GM10847 (cell line): Measurements from ENCODE around the gene ZNF722.

Source experiments
- POLR2A ChIP-seq: IDR thresholded peaks from 2 replicates; pipeline ENCODE4 v1.6.1; 2011; ENCODE audit not compliant: insufficient read length; ENCODE audit errors: extremely low read depth

Gene ZNF722

DNA sequence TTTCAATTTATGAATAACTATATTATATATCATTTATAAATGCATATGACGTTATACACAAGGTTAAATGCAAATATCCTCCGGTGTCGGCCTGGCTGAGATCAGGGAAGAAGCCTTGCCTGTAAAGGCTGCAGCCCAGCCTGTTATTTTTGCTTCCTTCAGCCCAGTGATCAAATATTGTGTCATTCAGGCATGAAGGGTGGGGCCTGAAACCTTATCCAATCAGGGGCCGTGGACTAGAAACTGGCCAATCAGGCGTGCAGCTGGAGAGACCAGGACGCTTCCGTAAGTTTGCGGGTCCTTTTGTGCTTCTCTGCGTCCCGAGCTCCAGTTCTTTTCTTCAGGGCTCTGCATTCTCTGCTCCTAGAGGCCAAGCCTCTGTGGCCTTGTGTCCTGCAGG lies at the start of gene ZNF722:
ZNF722 (plus strand) TSS at position 301 of the 400 bp plus-strand sequence. CDS start 113 bp downstream, outside the sequence.
- TF ChIP-seq POLR2A: no peak

DNA sequence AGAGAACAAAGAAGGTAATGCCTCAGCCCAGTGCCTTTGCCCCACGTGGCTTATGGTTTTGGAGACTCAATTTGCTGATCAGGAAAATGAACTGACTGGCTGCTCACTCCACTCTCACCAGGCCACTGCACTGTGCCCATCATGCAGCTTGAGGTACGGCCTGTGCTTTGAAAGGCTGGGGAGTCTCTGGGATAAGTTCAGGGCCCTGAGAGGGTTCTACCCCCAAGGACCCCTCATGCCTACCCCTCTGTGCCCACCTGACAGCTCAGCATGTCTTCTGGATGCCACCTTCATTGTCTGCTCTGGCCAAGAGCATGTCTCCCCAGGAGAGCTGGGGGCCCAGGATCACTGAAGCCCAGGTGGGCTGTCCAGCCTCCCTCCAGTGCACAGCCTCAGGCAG lies 45.5 kb upstream of the ZNF722 start:
- no peak for TF ChIP-seq POLR2A

DNA sequence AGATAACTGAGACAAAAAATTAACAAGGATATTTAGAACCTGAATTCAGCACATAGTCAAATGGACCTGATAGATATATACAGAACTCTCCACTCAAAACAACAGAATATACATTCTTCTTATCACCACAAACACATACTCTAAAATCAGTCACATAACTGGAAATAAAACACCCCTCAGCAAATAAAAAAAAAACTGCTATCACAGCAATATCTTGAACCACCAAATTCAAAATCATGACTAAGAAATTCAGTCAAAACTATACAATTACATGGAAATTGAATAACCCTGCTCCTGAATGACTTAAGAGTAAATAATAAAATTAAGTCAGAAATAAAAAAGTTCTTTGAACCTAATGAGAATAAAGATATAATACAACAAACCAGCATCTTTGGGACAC lies 30.0 kb upstream of the ZNF722 start:
- TF ChIP-seq POLR2A: no peak

DNA sequence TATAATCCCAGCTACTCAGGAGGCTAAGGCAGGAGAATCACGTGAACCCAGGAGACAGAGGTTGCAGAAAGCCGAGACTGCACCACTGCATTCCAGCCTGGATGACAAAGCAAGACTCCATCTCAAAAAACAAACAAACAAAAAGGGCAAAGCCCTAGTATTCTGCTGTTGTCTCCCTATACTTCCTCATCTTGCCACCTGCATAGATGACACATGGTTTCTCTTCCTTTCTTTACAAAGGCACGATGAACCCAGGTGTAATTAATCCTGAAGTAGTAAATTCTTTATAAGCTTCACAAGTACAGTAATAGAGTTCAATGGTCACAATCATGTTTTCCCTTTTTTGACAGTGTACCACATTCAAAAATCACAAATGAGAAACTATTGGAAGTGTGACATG lies 36.7 kb downstream of the ZNF722 start:
- TF ChIP-seq POLR2A: no peak

DNA sequence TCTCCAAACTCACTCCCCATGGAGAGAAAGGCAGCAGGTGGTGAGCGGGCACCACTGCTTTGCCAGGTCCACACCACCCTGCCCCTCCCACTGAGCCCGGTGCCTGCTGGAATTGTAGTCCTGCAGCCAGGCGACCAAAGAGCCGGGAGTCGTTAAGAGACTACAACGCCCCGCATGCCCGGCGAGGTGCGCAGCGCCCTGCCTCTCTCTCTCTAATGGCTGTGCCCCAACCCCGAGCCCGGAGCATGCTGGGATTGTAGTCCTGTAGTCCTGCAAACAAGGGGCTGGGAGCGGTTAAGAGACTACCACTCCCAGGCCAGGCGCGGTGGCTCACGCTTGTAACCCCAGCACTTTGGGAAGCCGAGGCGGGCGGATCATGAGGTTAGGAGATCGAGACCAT lies 38.4 kb downstream of the ZNF722 start:
- TF ChIP-seq POLR2A: no peak

DNA sequence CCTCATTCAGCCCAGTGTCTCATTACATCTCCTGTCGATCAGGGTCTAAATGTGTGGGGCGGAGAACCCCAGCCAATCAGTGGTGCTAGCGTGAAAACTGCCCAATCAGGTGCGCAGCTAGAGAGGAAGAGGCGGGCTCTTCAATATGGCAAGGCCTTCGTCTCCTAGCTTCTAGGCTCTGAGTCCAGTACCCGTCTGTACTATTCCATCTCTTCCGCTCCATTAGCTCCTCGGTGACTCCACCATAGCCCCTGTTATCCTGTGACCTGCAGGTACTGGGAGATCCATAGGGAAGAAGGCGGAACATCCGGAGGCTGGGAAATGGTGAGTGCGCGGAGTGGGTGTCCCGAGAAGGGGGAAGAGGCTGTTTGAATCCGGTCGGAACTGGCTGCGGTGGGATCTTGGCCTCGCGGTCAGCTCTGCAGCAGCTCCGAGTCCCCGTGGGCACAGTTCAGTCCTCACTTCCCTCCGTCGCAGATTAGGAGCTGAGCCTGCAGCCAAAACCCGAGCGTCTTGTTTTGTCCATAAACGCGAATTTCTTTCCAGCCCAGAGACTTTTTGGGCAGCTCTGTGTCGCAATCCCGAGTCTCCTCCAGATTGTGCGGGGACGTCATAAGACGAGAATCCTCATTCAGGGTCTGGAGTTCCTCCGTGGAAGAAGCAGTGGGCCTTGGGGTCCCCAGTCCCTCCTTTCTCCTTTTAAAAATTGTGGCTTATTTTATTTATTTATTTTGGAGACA lies 46.8 kb downstream of the ZNF722 start, which contains the start of gene ZNF727:
ZNF727 (plus strand) TSS at position 134 of the 740 bp plus-strand sequence; CDS start at position 322, 188 bp downstream.
- no peak for TF ChIP-seq POLR2A

DNA sequence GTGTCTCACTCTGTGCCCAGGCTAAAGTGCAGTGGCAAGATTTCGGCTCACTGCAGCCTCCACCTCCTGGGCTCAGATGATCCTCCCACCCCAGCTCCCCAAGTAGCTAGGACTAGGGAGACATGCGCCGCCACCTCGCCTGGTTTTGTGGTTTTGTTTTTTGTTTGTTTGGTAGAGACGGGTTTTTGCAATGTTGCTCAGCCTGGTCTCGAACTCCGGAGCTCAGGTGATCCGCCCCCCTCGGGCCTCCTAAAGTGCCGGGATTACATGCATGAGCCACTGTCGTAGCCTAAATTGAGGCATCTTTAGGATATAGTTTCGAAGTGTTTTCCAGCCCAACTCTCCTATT lies 47.4 kb downstream of the ZNF722 start:
- TF ChIP-seq POLR2A: no peak
